GM19467 (cell line): ENCODE results near the gene MRPS2.
"Not testable (repeated sequence)": the region's sequence is repeated elsewhere in the genome, so short reads cannot be mapped to it uniquely, and the experiment has no call there.

Experiments
- ATAC-seq: cut with Tn5 transposase; IDR thresholded peaks from one replicate; pipeline ENCODE4 v1.9.1; 2021; ENCODE audit warnings: mild to moderate bottlenecking, moderate library complexity; ENCODE audit not compliant: unreplicated experiment

Gene MRPS2

DNA sequence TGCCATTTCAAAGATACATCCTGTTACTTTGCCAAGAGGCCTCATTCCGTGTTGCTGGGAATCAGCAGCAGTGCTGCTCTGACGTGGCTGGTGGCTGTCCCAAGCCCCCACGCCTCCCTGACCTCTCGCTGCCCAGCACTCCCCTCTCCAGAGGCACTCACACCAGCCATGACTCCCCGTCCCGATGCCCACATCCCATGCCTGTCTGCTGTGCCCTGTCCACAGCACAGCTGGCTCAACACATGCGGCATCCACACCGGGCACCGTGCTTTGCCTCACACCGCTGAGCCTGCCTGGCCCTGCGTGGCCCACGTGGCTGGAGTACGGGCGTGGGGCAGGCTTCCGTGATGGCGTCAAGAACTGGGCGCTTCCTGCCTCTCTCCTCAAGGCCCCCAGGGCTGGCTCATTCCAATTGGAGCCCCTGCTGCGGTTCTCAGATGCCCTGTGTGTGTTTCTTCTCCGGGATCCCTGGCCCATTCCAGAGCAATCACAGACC is 12.9 kb downstream of the MRPS2 start:
- no peak for ATAC-seq

DNA sequence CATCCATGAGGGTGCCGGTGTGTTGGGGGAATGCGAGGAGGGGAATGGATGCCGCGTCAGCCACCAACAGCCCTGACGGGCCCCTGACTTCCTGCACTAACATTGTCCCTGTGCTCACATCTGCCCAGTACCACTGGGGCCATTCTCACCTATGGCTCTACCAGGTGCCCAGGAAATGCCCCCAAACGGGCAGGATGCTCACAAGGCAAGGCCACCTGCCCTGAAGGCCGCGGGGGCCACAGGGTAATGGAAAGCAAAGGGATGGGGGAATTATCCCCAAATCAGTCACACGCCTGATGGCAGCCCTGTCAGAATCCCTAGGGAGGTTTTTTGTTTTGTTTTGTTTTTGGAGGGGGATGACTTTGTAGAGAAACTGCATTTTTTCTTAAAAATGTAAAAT is 13.4 kb downstream of the MRPS2 start:
- not testable (repeated sequence) for ATAC-seq

DNA sequence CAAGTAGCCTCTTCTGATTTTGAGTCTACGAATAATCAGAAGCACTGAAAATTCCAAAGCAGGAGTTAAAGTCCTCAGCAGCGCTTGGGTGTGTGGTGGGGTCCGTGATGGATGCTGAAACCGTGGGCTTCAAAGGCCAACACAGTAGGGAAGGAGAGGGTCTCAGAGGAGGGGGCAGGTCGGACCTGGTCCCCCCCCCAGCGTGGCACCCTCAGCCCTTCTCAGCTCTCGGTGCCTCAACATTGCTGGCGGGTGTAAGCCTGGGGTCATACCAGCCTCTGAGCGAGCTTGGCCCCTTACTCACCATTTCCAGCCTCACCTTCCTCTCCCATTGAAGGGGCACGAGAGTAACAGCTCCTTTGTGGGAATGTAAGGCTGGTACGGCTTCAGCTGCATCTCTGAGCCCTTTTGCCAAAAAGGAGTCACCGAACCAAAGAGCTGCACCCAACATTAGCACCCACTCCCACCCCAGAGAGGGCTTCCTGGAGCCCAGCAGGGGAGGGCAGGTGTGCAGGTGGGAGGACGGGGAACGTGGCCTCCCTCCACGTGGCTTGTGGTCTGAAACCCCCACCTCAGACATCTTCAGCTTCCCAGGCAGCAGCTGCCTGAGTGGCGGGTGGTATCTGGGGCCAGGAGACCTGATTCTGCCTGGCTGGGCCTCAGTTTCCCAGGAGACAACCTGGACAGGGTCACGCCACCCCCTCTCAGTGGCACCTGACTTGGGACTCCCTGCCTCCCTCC is 14.0 kb downstream of the MRPS2 start:
- ATAC-seq: no peak

GRCh38 chr9:135515083-135515951 is 14.8 kb downstream of the MRPS2 start:
- no peak for ATAC-seq

- no peak for ATAC-seq
These were observed 15.8 kb downstream of the MRPS2 start for GRCh38 chr9:135516132-135516860.

- ATAC-seq: no peak
These were observed 16.9 kb downstream of the MRPS2 start for GRCh38 chr9:135517407-135517822.

- ATAC-seq: no peak
These were observed 18.9 kb downstream of the MRPS2 start for GRCh38 chr9:135519179-135519971.

- no peak for ATAC-seq
These were observed 20.6 kb downstream of the MRPS2 start, which contains the start of gene LCN1 for GRCh38 chr9:135520916-135521607. LCN1 (plus strand) TSS chr9:135521440; CDS start chr9:135521498, 58 bp downstream.

DNA sequence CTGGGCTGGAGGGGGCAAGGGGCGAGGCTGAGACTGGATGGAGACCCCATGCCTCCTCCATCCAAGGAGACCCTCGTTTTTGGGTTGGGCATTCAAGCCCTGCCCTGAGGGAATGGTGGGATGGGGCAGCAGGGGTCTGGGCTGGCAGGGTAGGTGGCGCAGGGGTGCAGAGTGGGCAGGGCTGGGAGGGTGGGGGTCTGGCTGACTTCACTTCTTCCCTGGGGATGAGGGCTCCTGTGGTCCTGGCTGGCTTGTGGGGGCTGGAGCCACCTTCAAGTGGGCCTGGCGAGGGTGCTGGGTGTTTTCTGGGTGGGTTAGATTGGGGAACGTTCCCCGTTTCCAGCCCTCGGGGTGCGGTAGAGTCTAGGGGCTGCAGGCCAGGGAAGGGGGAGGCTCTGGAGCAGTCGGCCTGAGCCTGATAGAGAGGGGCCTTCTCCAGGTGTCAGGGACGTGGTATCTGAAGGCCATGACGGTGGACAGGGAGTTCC is 21.2 kb downstream of the MRPS2 start:
- ATAC-seq: no peak

DNA sequence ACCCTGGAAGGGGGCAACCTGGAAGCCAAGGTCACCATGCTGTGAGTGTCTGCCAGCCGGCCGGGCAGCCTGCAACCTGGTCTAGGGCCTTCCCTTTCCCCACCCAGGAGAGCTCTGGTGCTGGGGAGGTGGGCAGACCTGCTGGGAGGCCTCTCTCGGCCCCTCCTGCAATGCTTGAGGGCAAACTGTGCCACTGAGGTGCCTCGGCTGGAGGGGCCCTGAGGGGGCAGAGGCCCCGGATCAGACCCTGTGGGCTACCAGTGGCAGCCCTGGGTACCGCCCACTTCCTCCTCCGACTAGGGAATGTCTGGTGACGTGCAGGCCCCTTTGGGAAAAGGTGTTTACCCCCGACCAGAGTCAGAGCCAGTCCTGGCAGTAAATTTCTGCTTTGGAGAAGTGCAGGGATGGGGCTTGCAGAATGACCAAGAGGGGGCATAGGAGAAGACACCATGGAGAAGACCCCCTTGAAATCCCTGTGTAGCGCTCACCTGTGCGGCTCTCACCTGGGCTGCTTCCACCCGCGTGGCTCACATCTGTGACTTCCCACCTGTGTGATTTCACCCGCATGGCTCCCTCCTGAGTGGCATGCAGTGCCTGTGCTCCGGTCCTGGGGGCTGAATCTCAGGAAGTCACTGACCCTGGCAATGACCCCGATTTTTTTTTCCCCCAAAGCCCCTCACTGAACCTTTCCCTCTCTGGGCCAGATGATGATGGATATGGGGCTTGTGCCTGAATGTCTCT is 21.8 kb downstream of the MRPS2 start:
- ATAC-seq: no peak

DNA sequence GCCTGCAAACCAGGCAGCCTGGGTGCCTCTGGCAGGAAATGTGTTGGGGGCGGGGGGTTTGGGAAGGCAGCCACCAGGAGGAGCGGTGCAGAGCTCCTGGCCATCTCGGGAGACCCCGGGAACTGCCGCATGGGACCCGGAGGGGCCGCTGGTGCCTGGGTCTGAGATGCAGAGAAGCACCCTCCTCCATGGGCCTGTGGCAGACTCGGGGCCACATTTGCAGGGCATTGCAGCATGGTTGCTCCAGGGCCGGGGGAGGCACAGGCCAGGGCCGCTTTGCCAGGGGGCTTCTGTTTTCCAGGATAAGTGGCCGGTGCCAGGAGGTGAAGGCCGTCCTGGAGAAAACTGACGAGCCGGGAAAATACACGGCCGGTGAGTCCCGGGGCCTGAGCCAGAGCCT is 22.4 kb downstream of the MRPS2 start:
- ATAC-seq: no peak

DNA sequence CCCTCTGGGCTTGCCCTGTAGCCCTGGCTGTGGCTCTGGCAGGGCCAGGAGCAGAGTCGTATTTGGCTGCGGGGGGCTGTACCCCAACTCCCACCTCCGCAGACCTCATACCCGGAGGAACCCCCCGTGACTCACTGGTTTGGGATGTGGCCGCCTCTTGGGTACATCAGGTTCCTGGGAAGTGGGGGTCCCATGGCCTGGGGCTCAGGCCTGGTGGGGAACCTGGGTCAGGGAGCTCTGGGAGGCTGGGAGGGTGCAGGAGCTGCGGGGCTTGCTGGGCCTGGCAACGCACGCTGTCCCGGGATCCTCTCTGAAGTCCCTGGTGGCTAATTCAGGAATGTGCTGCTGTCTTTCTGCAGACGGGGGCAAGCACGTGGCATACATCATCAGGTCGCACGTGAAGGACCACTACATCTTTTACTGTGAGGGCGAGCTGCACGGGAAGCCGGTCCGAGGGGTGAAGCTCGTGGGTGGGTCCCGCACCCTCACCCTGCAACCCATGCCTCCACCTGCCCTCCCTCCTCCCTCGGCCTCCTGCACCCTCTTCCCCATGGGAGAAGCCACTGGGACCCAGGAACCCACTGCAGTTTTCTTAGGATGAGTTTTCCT is 23.1 kb downstream of the MRPS2 start:
- no peak for ATAC-seq

DNA sequence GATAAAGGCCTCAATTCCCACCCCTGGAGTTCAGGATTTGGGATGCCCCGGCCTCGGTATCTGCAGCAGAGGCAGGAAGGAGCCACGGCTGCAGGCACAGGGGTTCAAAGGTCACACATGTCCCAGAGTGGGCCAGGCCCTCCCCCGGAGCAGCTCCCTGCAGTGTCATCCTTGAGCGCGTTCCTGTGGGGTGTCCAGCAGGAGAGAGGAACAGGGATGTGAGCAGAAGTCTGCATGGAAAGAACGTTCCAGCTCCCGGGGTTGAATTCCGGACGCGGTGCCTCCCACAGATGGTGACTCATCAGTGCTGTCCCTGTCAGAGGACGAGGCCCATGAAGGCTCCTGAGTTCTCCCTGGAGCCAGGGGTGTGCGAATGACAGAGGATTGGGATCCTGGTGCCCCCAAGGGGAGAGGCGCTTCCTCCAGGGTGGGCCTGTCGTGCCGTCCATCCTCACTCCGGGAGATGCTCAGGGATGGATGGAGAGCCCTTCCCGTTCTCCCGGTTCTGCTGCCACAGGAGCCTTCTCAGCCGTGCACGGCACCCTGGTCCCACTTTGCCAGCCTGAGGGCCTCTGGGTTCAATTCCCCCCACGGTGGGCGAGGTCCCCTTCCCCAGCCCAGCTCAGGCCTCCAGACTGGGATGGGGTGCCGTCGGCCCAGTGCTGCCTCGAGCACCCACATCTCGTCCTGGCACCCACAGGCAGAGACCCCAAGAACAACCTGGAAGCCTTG is 23.8 kb downstream of the MRPS2 start:
- ATAC-seq: no peak

GRCh38 chr9:135525241-135526088 is 25.0 kb downstream of the MRPS2 start:
- no peak for ATAC-seq

DNA sequence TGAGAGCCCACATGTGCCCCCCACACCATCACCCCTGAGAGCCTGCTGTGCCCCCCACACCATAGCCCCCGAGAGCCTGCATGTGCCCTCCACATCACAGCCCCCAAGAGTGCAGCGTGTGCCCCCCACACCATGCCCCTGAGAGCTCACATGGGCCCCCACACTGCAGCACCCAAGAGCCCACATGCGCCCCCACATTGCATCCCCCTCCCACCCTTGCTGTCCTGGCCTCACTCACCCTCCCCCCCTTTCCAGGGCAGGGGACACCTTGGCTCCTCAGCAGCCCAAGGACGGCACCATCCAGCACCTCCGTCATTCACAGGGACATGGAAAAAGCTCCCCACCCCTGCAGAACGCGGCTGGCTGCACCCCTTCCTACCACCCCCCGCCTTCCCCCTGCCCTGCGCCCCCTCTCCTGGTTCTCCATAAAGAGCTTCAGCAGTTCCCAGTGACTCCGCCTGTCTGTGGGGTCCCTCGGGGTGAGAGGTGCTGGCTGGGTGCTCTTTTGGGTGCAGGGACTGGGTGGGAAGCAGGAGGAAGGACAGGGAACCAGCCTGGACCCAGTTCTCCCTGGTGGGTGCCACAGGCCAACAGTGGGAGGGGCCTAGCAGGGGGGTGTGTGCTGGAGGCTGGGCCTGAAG is 25.7 kb downstream of the MRPS2 start:
- no peak for ATAC-seq
